GM18951 (cell line): ENCODE data around the gene CTNNA1.

Source experiments
- POLR2A ChIP-seq: IDR thresholded peaks from 4 replicates; pipeline ENCODE4 v1.6.1; 2011; ENCODE audit warnings: mild to moderate bottlenecking; ENCODE audit not compliant: insufficient read length, insufficient read depth; ENCODE audit errors: extremely low read depth
- in situ Hi-C: fragments of 300-500 bp; cut with MboI; formaldehyde crosslinking; loops from one replicate; pipeline ENCODE4 v1.12.0; 2022; ENCODE audit warnings: low sequenced_read_pairs, mixed read lengths, inconsistent platforms; ENCODE audit not compliant: unreplicated experiment

Gene CTNNA1

DNA sequence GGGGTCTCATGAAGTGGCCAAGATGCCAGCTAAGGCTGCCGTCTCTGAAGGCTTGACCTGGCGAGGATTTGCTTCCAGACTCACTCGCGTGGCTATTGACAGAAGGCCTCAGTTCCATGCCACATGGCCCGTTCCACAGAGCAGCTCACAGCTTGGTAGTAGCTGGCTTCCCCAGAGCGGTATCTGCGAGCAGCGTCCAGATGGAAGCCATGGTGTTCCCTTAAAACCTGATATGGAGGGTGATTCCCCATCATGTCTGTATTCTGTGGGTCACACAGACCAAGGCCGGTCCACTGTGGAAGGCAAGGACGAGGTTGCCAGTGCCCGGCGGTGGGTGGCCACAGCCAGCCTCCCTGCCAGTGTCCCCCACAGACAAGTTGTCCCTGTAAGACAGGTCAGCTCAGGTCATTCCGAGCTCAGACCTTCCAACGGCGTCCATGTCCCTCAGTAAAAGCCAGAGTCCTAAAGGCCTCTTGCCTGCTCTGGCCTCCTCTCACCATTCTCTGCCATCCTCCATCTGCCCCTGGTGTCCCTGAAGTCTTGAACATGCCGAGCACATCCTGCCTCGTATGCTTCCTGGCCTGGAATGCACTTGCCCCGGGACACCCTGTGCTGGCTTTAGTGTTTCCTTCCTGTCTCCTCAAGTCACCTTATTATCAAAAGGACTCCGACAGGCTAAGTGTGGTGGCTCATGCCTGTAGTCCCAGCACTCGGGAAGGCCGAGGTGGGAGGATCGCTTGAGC lies 183.2 kb downstream of the CTNNA1 start:
- in situ Hi-C loops, result no loop called here
- no peak for TF ChIP-seq POLR2A

DNA sequence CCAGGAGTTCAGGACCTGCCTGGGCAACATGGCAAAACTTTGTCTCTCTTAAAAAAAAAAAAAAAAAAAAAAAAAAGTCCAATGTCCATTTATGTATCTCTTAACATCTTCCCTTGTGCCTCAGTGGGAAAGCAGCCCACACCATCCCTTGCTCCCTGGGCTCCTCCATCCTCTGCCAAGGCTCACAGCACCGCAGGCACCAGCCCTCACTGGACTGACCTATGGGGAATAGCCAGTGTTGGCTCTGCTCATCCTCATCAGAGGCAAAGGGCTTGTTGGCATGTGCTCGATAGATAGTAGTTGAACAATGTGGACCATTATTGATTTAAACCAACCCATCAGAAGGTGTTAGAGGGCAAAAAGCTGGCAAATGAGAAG lies 183.7 kb downstream of the CTNNA1 start:
- TF ChIP-seq POLR2A, result no peak
- in situ Hi-C loops, result no loop called here

DNA sequence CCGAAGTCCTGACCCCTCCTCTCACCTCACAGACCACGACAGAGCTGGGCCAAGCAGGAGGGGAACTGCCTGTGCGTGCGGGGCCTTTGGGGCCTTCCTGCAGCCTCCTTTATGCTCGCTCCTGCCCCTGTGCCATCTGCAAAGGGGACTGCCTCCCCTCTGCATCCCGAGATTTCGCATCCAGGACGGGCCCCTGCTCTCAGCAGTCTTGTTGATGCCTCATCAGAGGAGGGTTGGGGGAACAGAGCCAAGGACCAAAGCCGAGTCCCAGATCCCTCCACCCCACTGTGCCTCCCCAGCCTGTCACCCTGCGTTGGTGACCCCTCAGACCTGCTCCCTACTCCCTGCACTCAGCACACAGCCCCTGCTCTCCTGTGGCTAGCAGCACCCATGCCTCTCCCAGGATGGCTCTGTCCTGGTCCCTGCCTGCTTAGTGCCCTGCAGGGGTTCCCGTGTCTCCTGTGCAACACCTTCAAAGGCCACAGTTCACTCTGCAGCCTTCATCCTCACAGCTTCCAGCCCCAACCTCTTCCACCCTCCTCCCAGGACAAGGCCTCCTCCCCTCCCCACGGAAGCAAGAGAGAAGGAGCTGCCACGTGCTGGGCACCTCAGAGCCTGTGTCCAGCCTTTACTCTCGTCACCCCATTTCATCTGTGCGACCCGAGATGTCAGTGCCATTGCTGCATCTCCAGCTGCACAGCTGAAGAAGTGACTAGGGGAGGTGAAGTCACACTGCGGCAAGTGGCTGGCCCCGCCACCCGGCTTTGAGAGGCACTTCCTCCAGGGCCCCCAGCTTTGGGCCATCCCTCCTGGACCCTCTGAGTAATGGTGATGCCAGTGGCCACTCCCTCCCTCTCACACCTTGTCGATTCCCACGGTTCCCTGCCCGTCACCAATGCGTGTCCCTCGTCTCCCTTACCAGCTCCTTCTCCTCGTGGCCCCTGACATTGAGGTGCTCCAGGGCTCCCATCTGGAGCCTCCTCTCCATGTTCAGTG lies 184.5 kb downstream of the CTNNA1 start:
- TF ChIP-seq POLR2A, result no peak
- in situ Hi-C loops, result no loop called here

DNA sequence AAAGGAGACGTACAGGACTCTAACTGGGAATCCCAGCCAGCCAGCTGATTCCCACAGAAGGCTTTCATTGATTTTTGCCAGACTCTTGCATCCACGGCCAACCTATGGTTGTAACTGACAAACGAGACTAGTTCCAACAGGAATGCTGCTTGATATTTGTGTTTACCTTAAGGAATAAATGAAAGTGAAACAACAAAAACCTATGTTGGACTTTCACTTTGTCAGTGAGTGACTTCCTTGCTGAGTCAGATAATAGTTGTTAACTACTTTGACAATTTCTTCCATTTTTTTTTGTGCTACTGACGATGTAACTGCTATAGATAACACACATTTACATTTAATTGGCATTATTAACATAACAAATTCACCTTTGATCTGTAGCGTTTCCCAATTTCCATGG lies 185.3 kb downstream of the CTNNA1 start:
- TF ChIP-seq POLR2A, result no peak
- in situ Hi-C loops, result no loop called here

DNA sequence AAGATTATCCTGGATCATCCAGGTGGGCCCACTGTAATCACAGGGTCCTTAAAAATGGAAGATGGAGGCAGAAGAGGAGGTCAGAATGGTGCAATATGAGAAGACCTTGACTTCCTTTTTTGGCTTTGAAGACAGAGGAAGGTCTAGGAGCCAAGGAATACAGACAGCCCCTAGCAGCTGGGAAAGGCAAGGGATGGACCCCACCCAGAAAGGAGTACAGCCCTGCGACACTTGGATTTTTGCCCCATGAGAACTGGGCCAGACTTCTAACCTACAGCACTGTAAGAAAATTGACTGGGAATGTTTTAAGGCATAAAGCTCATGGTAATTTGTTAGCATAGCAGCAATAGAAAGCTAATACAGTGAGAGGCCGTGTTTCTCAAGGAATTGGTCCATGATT lies 188.8 kb downstream of the CTNNA1 start:
- in situ Hi-C loops, result no loop called here
- no peak for TF ChIP-seq POLR2A

DNA sequence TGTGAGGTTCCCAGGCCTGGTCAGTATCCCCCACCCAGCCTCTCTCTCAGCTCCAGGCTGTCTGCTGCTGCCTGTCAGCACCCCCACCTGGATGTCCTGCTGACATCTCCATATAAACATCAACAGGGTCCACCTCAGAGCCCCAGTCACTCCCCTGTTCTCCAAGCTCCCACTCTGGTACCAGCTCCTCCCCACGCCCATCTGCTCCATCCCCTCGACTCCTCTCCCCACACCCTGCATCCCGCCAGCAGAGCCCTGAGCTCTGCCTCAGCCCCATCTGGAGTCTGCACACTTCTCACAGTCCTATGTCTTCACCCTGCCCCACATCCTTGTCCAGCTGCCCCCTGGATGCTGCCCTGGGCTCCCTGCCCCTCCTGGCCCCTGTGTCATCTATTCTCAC lies 189.6 kb downstream of the CTNNA1 start:
- in situ Hi-C loops, result no loop called here
- TF ChIP-seq POLR2A, result no peak

DNA sequence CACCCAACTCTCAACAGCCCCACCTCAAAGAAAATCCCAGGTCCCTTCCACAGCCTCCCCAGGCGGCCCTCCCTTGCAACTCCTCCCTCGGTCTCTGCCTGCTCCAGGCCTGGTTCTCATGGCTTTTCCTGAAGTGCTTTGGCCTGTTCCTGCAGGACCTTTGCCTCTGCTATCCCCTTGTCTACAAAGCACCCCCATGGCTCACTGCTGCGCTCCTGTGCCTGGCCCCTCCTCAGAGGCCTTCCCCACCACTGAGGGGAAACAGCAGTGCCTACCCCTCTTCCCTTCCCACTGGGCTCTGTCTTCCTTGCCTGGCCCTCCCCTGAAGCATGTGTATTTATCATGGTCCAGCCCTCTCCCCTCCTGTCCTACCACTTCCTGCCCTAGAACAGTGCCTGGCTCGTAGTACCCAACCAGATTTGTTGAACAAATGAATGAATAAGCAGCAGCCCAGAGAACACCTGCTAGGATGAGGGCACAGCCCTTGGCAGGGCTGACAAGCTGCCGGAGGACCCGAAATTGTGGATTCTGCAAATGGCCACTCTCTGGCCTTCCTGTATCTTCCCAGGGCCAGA lies 190.5 kb downstream of the CTNNA1 start:
- in situ Hi-C loops, result no loop called here
- no peak for TF ChIP-seq POLR2A

DNA sequence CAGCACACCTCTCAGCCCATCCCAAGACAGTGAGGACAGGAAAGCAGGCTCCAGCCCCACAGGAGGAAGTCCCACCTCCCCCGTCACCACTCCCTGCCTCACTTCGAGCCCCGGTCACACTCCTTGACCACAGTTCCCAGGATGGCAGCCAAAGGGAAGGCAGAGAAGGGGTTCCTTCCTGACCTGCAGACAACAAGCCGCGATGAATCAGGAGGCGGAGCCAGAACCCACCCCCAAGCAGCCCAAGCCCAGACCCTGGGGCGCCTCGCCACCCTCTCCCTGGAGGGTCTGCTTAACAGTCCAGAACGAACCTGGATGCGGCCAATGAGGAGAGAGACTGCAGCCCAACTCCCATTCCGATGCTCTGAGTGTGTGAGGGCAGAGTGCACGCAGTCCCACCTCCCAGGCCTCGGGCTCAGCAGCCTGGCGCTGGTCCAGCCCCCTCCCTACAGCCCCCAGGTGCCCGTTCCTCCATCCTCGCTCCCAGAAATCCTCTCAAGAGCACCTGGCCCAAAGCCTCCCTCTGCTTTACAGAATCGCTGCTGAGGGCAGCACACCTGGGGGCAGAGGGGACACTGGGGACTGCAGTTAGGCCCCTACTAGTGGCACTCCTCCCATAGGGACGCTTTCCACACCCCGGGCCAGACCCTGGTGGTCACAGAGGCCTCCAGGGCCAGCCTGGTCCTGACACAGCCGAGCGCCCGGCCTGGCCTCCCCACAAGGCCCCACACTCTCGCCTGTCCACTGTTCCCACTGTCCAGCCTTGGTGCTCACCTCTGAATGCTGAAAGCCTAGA lies 191.5 kb downstream of the CTNNA1 start:
- TF ChIP-seq POLR2A, result no peak
- in situ Hi-C loops, result no loop called here

DNA sequence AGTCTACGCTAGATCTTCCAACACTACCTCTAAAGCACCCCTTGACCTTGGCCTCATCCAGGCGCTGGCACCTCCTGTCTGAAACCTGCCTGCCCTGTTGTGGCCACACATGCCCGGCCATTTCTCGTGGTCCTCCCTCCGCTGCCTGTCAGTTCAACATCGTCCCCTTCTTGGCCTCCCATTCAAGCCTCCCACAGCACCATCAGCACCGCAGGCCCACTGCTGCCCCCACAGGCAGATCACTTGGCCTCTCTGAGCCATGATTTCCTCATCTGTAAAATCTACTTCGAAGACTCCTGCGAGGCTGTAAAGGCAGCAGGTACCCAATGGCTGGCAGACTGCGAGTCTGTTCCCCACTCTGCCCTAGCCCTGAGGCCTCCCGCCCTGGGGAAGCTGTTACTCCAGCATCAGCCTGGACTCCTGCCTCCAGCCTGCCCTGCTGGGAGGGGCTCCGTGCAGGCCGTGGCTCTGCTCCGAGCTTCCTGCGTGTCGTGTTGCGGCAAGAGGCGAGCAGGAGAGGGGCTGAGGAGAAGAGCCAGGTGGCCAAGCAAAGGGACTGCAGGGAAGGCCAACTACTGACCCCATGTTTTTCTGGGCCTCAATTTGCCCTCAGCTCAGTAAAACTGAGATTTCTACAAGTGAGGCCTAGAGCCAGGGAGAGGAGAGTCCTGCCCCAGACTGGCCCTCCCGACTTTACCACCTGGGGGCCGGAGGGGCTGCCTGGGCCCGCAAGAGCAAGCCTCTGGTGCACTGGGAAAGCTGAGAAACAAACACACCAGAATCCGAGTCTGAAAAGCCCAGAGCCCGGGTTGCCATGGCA lies 192.4 kb downstream of the CTNNA1 start:
- in situ Hi-C loops, result no loop called here

DNA sequence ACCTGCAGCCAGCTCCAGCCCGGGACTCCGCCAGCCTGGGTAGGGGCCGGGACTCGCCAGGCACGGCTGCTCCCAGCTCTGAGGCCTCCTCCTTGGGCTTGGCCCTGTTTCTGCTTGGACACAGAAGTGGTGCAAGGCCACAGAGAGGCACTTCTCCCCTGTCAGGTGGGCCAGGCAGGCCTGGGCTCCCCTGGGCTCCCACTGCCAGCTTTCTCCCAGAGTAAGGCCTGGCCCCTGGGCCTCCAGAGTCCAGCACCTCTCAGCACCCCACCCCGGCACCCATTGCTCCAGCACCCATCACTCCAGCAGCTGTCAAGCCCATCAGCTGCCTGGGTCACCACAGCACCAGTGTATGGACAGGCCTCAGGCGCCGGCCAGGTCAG lies 193.0 kb downstream of the CTNNA1 start:
- in situ Hi-C loops, result no loop called here
- TF ChIP-seq POLR2A, result no peak

More for the DNA sequence above, 192.4 kb downstream of the CTNNA1 start:
- no peak for TF ChIP-seq POLR2A

DNA sequence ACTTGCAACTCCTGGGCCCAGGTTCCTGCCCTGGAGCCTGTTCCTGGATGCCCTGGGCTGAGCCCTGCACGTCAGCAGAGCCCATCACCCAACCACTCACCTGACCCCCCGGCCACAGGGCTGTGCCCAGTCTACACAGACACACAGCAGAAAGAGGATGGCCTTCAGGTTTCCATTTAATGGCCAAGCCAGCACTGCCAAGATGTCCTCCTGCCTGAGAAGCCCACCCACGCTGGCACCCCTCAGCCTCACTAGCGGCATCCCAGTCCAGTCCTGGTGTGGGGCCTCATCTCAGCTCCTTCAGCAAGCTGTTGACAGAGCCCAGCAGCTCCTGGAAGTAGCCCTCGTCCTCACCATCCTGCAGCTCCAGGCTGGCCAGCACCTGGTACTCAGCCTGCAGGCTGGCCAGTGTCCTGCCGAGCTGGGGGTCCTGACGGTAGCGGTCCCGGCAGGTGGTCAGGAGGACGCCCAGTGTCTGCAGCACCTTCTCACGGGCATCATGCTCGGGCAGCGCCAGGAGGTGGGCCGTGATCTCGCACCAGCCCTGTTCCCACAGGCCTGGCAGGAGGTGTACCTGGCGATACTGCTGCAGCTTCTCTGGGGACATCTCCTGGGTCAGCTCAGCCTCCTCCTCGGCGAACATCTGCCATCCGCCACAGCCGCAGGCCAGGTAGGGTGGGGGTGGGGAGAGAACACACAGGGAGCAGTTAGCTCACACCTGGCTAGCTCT lies 193.8 kb downstream of the CTNNA1 start:
- TF ChIP-seq POLR2A, result no peak
- in situ Hi-C loops, result no loop called here
